GM03348 (cell line): ENCODE measurements around the gene GNGT1.

Source experiments
- DNase-seq: peaks from one replicate; pipeline ENCODE4 v3.0.0; 2012; ENCODE audit warnings: low spot score

The GNGT1 gene

GRCh38 chr7:93906267-93906666 lies at the start of gene GNGT1:
TSS of gene GNGT1 (plus strand) at chr7:93906567. CDS start at chr7:93906747, 180 bp downstream.
- no peak for DNase-seq

GRCh38 chr7:93858857-93859256 lies 47.5 kb upstream of the GNGT1 start:
- no peak for DNase-seq

- no peak for DNase-seq
These were observed 46.1 kb upstream of the GNGT1 start for GRCh38 chr7:93860261-93860660.

- no peak for DNase-seq
These were observed 44.9 kb upstream of the GNGT1 start for GRCh38 chr7:93861325-93861949.

GRCh38 chr7:93862651-93863050 lies 43.7 kb upstream of the GNGT1 start:
- DNase-seq, result no peak

GRCh38 chr7:93866886-93867285 lies 39.5 kb upstream of the GNGT1 start:
- no peak for DNase-seq

- no peak for DNase-seq
These were observed 32.3 kb upstream of the GNGT1 start for GRCh38 chr7:93873998-93874574.

GRCh38 chr7:93877742-93878141 lies 28.6 kb upstream of the GNGT1 start:
- no peak for DNase-seq

GRCh38 chr7:93879356-93879755 lies 27.0 kb upstream of the GNGT1 start:
- DNase-seq, result no peak

- no peak for DNase-seq
These were observed 23.9 kb upstream of the GNGT1 start for GRCh38 chr7:93882468-93882867.

- no peak for DNase-seq
These were observed 23.1 kb upstream of the GNGT1 start for GRCh38 chr7:93883078-93883916.

- DNase-seq, result no peak
These were observed 22.4 kb upstream of the GNGT1 start for GRCh38 chr7:93883917-93884345.

GRCh38 chr7:93884541-93884940 lies 21.8 kb upstream of the GNGT1 start:
- DNase-seq, result no peak

GRCh38 chr7:93889261-93889660 lies 17.1 kb upstream of the GNGT1 start:
- peak; percentile 40 for DNase-seq

- peak; percentile 62 for DNase-seq
These were observed 16.3 kb upstream of the GNGT1 start for GRCh38 chr7:93890041-93890463.

GRCh38 chr7:93890464-93891068 lies 15.8 kb upstream of the GNGT1 start, which contains the start of gene TFPI2:
TSS of gene TFPI2 (minus strand) at chr7:93890753. CDS start at chr7:93890678, 75 bp downstream.
- DNase-seq, result peak; percentile 53

- DNase-seq, result peak; percentile 19
These were observed 11.9 kb upstream of the GNGT1 start for GRCh38 chr7:93894426-93894825.

- DNase-seq, result no peak
These were observed 11.3 kb upstream of the GNGT1 start for GRCh38 chr7:93894966-93895640.

- DNase-seq, result no peak
These were observed 10.3 kb upstream of the GNGT1 start for GRCh38 chr7:93895859-93896600.

GRCh38 chr7:93897680-93898079 lies 8.7 kb upstream of the GNGT1 start:
- no peak for DNase-seq

- DNase-seq, result peak; percentile 63
These were observed 3.5 kb upstream of the GNGT1 start for GRCh38 chr7:93902777-93903423.
